NCI-H1105 (cell line): ENCODE data around the gene RBPJL.

Experiments used
- DNase-seq: peaks from one replicate; lab custom pipeline; 2025; lab: John Stamatoyannopoulos, UW

Gene RBPJL

DNA sequence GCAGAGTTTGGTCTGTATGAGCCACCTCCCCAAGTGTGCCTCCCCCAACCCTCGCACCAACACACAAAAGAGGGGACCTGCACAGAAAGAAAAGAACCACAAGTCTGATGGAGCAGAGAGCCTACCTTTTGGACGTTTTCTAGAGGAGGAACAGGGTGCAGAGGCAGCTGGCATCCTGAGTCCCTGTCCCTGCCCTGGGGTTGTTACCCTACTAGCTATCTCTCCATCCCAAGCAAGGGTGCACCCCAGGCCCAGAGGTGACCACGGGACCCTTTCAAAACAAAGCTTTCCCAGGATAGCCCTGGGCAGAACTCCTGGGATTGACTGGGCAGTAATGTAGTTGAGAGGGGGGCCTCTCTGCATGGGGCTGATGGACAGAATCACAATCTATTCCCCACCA lies 11.2 kb downstream of the RBPJL start:
- DNase-seq, result no peak

DNA sequence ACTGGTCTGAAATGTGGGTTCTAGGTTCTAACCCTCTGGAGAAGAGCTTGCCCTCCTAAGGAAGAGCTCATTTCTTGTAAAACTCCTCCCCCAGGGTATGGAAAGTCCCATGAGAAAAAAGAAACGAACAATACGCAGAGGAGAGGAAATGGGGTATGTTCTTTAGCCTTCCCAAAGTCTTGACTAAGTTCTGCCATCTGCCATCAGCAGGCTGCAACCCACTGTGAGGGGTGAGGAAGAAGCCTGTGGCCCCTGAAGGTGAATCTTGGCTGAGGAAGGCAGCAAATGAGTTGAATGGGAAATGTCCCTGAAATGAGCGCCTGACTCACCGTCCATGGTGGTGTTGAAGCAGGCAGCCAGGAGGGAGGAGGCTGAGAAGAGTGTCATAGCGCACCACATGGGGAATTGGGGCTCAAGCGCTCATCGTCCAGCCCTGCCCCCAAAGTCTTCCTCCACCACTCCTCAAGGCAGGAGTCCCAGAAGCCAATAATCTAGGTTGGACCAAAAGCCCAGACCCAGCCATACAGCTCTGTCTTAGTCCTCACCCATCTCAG lies 11.8 kb downstream of the RBPJL start:
- no peak for DNase-seq

DNA sequence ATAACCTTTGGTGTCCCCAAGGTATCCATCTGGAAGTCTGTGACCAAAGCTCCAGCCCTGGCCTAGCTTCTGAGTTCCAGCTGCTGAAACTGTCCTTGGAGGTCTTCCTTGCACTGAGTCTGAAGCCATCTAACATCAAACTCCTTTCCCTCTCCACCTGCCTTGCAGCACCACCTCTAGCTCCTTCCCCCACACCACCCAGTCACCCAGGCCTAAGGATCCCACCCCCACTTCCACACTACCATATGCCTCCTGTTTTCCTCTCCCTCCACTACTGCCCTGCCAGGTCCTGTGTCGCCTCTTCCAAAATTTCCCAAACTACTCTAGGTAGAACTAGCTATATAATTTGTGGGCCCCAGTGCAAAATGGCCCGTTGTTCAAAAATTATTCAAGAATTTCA lies 12.3 kb downstream of the RBPJL start:
- no peak for DNase-seq

DNA sequence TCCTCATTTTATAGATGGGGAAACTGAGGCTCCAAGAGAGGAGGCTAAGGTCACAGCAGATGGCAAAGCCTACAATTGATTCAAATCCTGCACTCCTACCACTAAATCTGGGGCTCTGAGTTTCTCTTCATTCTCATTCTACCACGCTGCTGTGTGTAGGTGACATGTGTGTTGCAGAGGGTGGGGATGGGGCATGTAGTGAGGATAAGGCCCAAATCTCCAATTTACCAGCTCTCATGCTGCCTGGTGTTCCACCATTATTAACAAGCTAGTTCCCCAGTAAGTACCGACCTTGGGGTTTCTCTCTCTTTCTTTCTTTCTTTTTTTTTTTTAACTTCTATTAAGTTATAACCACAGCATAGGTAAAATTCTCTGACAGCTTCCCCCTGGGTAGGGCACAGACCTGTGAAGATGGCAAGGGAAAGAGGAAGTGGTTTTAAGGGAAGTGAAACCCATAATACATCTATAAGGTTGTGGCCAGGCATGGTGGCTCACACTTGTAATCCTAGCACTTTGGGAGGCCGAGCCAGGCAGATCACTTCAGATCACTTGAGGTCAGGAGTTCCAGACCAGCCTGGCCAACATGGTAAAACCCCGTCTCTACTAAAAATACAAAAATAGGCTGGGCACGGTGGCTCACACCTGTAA lies 14.4 kb downstream of the RBPJL start:
- no peak for DNase-seq

DNA sequence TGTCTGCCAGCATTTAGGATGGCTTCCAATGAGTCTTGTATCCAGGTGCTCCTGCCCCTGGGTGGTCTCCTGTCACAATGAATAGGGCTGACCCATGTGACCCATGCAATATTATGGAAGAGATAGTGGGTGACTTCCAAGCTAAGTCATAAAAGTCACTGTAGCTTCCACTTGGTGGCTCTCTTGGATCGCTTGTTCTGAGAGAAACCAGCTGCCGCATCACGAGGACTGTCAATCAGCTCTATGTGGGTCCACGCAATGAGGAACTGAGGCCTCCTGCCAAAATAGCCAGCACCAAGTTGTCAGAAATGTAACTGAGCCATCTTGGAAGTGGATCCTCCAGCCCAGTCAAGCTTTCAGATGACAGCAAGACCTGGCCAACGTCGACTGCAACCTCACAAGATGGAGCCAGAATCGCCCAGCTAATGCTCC lies 16.3 kb downstream of the RBPJL start:
- DNase-seq, result no peak

DNA sequence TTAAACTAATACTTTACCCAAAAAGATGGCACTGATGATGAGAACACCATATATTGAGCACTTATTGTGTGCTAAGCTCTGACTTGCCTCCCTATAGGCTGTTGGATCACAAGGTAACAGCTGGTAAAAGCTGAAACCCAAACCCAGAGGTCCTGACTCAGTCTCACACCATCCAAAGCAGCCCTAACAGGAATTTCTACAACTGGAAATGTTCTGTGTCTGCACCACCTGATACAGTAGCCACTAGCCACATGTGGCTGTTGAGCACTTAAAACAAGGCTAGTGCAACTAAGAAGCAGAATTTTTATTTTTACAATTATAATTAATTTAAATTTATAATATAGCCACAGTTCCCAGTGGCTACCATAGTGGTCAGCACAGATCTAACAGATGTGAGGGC lies 17.1 kb downstream of the RBPJL start:
- DNase-seq, result no peak

DNA sequence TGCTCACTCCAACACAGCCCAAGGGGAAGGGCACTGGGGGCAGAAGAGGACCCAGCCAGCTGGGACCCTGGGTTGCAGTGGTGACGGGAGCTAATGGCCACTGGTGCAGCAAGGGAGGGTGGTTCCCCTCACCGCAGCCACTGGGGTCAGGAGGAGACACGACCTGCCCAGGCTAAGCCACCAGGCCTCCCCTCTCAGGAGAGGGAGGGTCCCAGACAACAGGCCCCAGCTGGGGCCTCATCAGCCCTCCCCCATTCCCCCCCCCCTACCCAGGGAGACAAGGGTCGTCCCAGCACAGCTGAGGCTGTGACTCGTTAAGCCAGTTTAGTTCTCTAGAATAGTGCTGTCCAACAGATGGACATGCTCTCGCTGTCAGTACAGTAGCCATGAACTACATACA lies 18.7 kb downstream of the RBPJL start:
- DNase-seq, result no peak

DNA sequence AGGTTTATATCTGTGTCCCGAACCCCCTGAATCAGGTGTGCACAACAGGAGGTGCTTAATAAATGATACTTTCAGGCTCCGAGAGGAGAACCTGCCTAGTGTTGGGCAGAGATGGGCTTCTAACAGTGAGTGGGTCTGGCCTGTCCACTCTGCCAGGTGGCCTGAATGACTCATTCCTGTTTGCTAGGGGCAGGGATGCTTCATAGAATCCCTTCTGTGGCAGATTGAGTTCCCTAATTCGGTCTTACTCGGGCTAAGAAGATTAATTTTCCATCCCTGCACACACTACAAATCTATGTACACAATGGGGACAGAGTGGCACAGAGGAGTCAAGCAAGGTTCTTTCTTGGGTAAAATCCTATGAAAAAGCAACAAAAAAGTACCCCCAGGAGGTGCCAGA lies 21.8 kb downstream of the RBPJL start:
- DNase-seq, result no peak

DNA sequence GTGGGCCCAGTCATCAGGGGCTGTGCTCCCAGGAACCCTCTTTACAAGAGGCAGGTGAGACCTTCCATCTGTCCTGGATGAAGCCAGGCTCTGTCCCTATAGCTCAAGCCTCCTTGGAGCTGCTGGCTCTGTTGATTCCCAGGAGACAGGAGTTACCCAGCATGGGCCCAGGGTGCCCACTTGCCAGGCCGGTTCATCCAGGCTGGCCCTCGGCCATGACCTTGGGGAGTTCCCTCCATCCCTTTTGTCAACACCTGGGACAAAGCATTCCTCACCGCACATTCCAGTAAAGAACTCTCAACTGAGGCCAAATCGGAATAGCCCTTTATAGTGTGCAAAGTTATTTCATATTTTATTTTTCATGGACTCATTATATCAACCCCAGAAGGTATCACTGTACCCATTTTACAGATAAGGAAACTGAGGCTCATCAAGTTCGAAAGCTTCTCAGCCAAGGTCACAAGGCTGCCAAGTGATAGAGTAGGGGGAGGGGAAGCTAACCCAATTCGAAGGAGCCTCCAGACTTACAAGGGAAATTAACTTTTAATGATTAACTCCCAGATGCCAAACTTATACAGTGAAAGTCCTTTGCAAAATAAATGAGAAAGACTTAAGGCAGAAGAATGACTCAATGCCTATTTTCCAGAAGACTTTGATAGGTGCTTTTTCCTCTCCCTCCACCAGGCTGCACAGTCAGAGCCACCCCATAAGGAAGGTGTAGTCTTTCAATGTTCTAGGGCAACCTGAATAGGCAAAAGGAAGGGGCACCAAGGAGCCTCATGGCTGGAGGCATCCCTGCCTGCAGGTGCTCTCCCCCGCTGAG lies 23.1 kb downstream of the RBPJL start:
- DNase-seq, result no peak

DNA sequence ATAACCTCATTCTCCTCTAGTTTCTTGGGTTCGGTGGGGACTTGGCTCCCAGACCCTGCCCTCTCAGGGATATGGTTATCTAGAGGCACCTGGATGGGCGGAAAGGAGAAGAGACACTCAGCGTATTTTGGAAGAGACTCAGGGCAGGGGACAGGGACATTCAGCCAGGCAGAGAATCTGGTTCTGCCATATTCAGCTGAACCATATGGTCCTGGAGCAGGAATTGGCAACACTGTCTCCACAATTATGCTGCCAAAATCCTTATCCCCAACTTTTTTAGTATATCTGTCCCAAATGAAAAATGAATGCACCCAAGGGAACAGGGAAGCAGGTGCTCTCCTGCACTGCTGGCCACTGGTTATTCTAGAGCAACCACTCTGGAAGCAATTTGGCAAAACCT lies 23.8 kb downstream of the RBPJL start:
- DNase-seq, result no peak

DNA sequence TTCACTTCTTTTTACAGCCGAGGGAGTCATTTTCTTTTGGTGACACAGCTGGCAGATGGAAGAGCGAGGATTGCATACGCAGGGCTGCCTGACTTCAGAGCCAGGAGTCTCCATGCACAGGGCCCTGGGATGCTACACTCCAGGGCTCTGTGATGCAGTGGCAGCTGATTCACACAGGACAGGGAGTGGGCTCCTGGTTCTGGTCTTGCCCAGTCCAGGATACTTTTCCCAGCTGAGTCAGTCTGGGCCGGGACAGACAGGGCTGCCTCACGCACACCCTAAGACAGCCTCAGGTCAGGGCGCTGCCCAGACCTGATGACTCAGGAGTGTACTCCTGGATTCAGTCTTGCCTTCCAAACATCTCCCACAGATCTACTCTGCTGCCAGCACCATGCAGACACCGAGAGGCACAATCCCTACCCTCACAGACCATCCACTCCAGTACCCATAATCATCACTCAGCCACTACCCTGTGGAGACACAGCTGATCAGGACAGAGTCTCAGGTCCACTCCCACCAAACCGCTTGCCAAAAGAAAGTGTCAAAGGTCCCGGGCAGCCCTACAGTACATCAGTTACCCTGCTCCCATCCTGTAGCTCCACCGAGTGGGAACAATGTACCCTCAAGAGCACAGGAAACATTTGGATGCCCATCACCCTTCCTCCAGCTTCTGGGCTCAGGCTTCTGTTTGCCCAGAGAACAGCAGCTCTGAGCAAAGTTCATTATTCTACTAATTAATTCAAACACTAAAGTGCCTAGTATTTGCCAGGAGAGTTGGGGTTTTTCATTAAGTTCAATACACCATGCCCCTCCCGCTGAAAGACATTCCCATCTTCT lies 30.1 kb downstream of the RBPJL start:
- DNase-seq, result no peak

DNA sequence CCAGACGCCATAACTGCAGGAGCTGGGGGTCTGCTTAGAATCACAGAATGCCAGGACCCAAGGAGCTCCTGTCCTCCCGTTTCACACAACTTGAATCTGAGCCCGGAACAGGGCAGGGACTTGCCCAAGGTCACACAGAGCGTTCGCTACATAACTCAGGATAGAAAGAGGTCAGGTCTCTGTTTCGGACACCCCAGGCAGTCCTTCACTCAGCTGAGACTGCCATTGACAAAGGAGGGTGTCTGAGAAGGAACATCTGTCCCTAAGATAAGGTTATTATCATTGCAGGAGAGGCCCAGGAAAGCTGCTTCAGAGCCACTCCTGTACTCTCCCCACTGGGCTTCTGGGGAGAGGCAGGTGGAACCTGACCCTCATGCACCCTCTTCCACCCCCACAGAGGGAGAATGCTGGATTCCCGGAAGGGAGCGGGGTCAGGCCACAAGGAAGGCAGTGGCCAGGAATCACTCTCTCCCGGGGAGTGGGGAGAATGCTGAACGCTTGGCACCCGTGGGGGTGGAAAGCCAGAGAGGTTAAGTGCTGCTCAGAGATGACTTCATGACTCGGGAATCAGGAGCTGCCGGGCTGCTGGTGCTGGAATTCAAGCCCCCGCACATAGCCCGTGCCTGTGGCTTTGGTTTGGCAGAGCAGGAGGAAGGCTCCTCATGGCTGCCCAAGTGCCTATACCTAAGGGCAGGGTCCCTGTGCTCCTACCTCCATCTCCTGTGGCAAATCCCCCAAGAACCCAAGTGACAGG lies 30.9 kb downstream of the RBPJL start:
- DNase-seq, result no peak

DNA sequence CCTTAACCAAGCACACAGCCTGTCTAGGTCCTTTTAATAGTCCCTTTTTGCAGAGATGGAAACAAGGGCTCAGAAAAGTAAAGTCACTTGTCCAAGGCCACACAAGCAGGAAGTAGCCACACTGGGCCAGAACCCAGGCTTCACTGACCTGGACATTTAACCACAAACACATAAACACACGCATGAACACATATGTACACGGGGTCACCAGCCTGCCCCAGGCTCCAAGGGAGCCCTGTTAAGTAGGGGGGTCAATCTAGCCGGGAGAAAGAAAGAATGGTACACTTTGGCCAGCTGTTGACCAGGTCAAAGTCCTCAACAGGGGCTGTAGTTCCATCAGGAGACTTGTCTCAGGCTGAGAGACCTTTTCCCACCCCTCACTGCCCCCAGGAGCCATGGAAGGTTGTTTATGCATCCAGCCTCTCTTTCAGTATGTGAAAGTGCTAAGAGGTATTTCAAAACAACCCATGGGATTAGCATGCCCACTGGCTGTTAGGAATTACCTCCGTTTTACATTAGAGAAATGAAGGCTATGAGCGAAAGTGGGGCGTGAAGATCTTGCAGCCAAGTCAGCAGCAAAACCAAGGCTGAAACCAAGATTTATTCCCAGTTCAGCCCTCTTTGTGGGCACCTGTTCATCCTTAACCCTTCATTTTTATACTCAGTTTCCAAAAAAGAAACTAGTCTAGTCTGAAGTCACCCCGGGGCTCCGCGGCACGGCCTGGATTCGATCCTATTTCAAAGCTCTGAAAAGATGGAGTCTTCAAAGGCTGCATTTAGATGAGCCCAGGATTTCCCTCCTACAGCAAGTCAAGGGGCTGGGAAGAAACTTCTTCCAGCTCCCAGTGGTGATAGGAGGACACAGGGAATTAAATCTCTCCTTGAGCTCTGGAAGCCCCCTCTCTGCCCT lies 31.7 kb downstream of the RBPJL start:
- DNase-seq, result no peak

DNA sequence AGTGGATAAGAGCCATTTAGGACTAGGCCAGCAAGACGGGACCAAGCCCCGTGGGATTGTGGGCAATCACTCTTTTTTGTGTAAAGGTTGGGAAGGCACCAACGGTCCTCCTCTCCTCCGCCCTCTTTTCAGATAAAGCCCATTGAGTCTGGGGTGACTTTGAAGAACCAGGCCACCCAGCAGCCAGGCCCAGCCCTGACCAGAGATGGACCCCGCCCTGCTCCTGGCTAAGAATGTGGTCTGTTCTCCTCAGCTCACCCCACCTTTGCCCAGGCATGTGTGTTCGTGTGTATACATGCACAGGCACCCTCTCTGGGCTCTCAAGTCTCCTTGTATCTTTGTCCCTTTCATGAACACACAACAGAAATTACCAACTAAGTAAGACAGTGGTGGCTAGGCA lies 32.4 kb downstream of the RBPJL start:
- DNase-seq, result no peak

DNA sequence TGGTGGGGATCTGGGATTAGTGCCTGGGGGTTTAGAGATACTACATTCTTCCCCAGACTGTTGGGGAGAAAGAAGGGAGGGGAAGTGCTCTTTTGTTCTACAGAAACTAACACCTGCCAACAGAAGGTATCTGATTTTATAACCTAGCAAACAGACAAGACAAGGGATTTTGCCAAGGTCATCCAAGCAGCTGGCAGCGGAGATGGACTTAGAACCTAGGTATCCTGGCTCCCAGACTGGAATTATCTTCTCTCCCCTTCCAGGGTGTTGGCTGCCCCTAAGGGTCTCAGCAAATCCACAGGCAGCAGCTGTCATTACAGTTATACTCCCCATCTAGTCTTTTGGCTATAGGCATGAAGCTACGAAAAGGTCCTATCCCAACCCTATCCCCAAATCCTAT lies 33.2 kb downstream of the RBPJL start:
- DNase-seq, result no peak

DNA sequence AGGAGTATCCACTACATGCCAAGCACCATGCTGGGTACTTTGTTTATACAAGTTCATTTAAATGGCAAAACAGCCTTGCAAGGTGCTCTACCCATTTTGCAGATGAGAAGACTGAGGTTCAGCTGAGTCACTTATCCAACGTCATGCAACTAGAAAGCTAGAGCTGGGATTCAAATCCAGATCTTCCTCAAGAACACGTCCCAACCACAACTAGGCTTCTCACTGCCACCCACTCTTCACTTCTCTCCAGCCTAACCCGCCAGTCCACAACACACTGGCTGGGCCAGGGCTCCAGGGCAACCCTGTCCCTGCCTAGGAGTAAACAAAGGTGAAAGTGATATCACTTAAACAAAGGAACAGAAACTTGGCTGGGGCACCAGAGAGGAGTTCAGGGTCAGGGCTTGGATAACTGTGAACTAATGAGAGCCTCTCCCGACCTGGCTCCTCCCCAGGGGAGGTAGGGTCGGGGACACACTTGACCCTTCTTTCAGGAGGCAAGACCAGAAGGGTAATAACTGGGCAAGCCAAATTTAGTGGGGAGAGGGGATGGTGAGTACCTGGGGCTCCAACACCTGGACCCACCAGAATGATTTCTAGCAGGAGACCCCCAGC lies 33.7 kb downstream of the RBPJL start:
- DNase-seq, result no peak

DNA sequence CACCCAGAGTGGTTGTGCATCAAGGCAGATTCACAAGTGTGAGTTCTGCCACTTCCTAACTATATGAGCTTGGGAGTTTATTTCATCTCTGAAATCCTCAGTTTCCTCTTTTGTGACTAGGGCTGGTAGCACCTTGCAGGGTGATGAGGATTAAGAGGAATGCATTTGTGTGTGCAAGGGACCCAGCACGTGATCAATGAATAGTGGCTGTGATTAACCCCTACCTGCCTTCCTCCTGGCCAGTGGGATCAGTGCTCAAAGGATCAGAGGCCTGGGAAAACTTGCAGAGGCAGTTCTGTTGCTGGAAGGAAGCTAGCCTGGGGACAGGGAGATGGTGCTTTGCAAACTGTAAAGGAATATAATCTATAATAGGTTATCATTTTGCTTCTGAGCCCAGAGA lies 34.3 kb downstream of the RBPJL start:
- DNase-seq, result no peak

DNA sequence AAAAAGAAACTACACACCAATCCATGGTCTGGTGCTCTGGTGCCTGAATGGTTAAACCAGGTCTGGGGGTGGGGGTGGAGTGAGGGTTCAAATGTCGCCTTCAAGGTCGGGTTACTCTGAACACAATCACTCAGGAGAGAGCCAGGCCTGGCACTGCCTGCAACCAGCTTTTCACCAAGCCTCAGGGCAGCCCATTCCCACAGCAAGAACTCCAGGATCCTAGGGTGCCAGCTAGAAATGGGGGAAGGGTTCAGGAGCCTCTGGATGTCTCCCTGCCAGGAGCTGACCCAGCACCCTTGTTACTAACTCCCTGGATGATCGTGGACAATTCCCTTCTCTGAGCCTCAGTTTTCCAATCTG lies 34.9 kb downstream of the RBPJL start:
- DNase-seq, result no peak

DNA sequence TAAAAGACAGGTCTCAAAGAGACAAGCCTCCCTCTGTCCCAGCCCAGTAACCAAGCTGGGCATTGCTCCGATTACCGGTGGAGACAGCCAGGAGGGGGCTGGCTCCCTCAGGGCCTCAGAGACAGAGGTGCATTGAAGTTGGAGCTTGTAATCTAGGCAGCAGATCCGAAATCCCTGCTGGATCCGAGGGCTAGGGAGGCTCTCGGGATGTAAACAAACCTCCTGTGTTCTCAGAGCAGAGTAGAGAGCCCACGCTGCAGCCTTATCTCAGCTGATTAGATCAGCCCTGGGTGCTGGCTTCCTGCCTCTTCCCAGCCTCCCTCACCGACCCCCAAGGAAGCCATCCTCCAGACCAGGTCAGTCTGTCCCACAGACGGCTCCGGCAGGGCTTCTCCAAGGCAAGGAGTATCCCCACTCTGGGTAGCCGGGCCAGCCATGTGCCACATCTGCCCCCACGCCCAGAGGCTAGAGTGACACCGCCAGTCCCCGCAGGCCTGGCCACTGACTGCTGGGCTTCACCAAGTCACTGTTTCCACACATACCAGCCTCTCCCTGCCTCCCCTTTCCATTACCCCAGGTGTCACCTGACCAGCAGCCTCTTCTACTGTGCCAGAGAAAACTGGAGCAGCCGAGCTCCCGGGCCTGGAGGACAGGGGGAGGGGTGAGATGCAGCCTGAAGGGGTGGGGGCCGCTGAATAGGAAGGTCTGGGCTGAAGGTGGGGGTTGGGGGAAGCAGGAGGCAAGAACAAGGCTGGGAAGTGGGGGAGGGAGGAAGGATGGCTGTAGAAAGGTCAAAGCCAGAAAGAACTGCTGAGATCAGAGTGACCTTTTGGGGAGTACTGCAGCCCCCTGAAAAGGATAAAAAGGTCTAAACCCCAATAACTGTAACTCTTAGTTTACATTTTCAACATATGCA lies 35.6 kb downstream of the RBPJL start:
- no peak for DNase-seq
